Body of pancreas (tissue), 4 donors: ENCODE results near the gene RGS17. TPM values are rescaled to one million over a fixed set of nuclear protein-coding genes. Genes with fewer than 3 reads are reported as not detected.

Experiments
- ATAC-seq: fragments of 150-250 bp; one replicate; pipeline ENCODE4 v1.9.1; 2016
- DNase-seq, 4 donors: peaks; one replicate each; pipeline ENCODE4 v3.0.0-alpha.2; 2019
- H3K27ac ChIP-seq, 4 donors: fragments of 200-600 bp; sonication (generic); 1 replicate in 3 of 4; 2 replicates in 1 of 4; pipeline versions ENCODE4 v1.5.1 to v1.6.1; 2016 to 2019; ENCODE audit warnings: mild to moderate bottlenecking in 1 of 4, mixed read lengths in 1 of 4, moderate library complexity in 1 of 4
- H3K27me3 ChIP-seq, 2 donors: fragments of 200-600 bp; sonication (generic); one replicate each; pipeline ENCODE4 v1.6.0; 2016; ENCODE audit warnings: mild to moderate bottlenecking in 1 of 2
- H3K36me3 ChIP-seq, 2 donors: fragments of 200-600 bp; sonication (generic); replicated peaks in 1 of 2; 2 replicates each; pipeline ENCODE4 v1.5.1; 2016; ENCODE audit warnings: low read depth in 2 of 2; ENCODE audit not compliant: insufficient read depth in 1 of 2
- H3K4me1 ChIP-seq: fragments of 200-600 bp; sonication (generic); one replicate; pipeline ENCODE4 v1.6.0; 2016
- H3K4me3 ChIP-seq, 2 donors: fragments of 200-600 bp; sonication (generic); 1 replicate in 1 of 2; 2 replicates in 1 of 2; pipeline ENCODE4 v1.5.1; 2016 to 2019
- H3K9me3 ChIP-seq, 3 donors: fragments of 200-600 bp; sonication (generic); 1 replicate in 2 of 3; 2 replicates in 1 of 3; pipeline ENCODE4 v1.5.1; 2016
- CTCF ChIP-seq, 7 experiments: fragments of 450-650 bp in 4 of 7; fragments of 200-600 bp in 3 of 7; sonication (generic) in 3 of 7; IDR thresholded peaks; one replicate each; pipeline ENCODE4 v1.5.1; 2016 to 2019; ENCODE audit warnings: antibody characterized with exemption in 7 of 7
- POLR2A ChIP-seq, 3 donors: fragments of 450-650 bp; IDR thresholded peaks; one replicate each; pipeline ENCODE4 v1.6.1; 2016; ENCODE audit warnings: antibody characterized with exemption in 3 of 3, mild to moderate bottlenecking in 2 of 3
- WGBS, 2 donors: methylation state at CpG; one replicate each; pipeline ENCODE4 v1.1.5; 2017; 5-methylcytosine and 5-hydroxymethylcytosine counted together
- intact Hi-C: fragments of 100-400 bp; cut with DNase I; formaldehyde crosslinking; loops from one replicate; pipeline ENCODE4 v1.15.1; 2023
- total RNA-seq, 2 donors: library from RNA; depleted of rRNA; stranded (reverse); fragments of >200 nt; gene quantifications; one replicate each; pipeline ENCODE4 v1.1.0, GENCODE V29; 2016

RGS17 gene
- total RNA-seq, 2 donors from 2014 or later = 0.33 to 1.0 TPM

- no peak overlapping the region for H3K27ac ChIP-seq
- peaks cover 3% of the 10 kb centered on the region for H3K4me1 ChIP-seq
- H3K9me3 ChIP-seq = no peaks in the 10 kb centered on the region
- H3K4me3 ChIP-seq = no peak overlapping the region
- ATAC-seq (peak; percentile 21), DNase-seq (no peak)
- intact Hi-C loops = no loop called here
- H3K27me3 ChIP-seq = no peaks in the 10 kb centered on the region
- 43 to 50% methylated on average over 9 of the region's 9 CpGs for WGBS, 2 donors
- H3K36me3 ChIP-seq = no peaks in the 10 kb centered on the region
- TF ChIP-seq POLR2A (IDR thresholded peaks at IDR 0.05) (no peak), CTCF (IDR thresholded peaks at IDR 0.05) (no peak)
Measured at GRCh38 chr6:153167061-153167891, 36.2 kb upstream of the RGS17 start.

- WGBS, 2 donors = 49 to 59% methylated on average over 2 of the region's 2 CpGs
Measured at GRCh38 chr6:153162646-153163045, 31.6 kb upstream of the RGS17 start.

GRCh38 chr6:153162172-153162571, 31.1 kb upstream of the RGS17 start:
- no peaks in the 10 kb centered on the region for H3K4me1 ChIP-seq

More at GRCh38 chr6:153162646-153163045, 31.6 kb upstream of the RGS17 start:
- H3K4me3 ChIP-seq = no peak overlapping the region
- ATAC-seq (no peak), DNase-seq (no peak)
- H3K36me3 ChIP-seq = no peaks in the 10 kb centered on the region
- no peak overlapping the region for H3K27ac ChIP-seq
- no peaks in the 10 kb centered on the region for H3K9me3 ChIP-seq
- no peaks in the 10 kb centered on the region for H3K27me3 ChIP-seq
- intact Hi-C loops = no loop called here
- TF ChIP-seq CTCF (IDR thresholded peaks at IDR 0.05) (no peak), POLR2A (IDR thresholded peaks at IDR 0.05) (no peak)
- peaks cover 3% of the 10 kb centered on the region for H3K4me1 ChIP-seq

GRCh38 chr6:153160221-153160620, 29.1 kb upstream of the RGS17 start:
- no peaks in the 10 kb centered on the region for H3K9me3 ChIP-seq

More at GRCh38 chr6:153162172-153162571, 31.1 kb upstream of the RGS17 start:
- DNase-seq (no peak), ATAC-seq (no peak)
- H3K4me3 ChIP-seq = no peak overlapping the region
- intact Hi-C loops = no loop called here
- 62 to 63% methylated on average over 4 of the region's 4 CpGs for WGBS, 2 donors
- H3K36me3 ChIP-seq = no peaks in the 10 kb centered on the region
- no peaks in the 10 kb centered on the region for H3K9me3 ChIP-seq
- H3K27ac ChIP-seq = no peak overlapping the region
- TF ChIP-seq CTCF (IDR thresholded peaks at IDR 0.05) (no peak), POLR2A (IDR thresholded peaks at IDR 0.05) (no peak)
- no peaks in the 10 kb centered on the region for H3K27me3 ChIP-seq

More at GRCh38 chr6:153160221-153160620, 29.1 kb upstream of the RGS17 start:
- no peak for ATAC-seq
- TF ChIP-seq CTCF (IDR thresholded peaks at IDR 0.05) (no peak), POLR2A (IDR thresholded peaks at IDR 0.05) (no peak)
- Histone ChIP-seq H3K4me3 (no peak overlapping the region), H3K27me3 (no peaks in the 10 kb centered on the region), H3K27ac (no peak overlapping the region), H3K4me1 (no peaks in the 10 kb centered on the region), H3K36me3 (no peaks in the 10 kb centered on the region)
- intact Hi-C loops = no loop called here
- DNase-seq = no peak
- WGBS, 2 donors = 73 to 79% methylated on average over 2 of the region's 2 CpGs
